ENCODE data around the gene GUCA1A.

DNA sequence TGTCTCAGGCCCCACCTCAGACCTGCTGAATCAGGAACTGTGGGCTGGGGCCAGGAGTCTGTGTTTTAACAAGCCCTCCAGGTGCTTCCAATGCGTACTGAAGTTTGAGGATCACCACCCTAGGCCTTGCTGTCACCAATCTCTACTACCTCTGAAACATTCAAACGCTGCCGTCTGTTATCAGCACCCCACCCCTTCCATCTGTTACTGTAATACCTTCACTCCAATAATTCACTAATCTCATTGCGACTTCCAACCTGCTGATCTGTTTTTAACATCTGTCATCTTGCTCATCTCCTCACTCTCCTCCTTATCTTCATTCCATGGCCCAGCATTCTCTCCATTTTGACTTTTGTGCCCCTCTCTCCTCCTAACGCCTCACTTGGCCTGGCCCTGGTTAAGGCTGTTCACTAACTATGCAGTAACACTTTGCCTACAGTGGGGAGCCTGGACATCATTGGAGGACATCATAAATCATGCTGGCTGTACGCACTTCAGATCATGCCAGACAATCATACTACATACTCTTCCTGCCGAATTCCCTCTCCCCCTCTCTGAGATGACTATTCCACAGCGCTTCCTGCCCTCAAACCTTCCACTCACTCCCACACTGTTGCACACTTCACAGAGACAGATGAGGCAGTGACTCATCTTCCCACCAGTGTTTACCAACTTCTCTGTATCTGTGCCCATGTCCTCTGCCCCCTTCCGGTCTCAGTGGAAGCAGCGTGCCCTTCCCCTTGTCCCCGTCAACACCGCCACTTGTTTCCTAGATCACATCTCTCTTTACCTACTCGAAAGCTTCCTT is 24.6 kb downstream of the GUCA1A start:
- TF ChIP-seq, protein P1, sequence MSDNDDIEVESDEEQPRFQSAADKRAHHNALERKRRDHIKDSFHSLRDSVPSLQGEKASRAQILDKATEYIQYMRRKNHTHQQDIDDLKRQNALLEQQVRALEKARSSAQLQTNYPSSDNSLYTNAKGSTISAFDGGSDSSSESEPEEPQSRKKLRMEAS (IDR thresholded peaks at IDR 0.05; ENCODE audit: low read depth, low read length): no peak
- TF ChIP-seq CTCF (IDR thresholded peaks at IDR 0.05; ENCODE audit: low read depth, low read length) (no peak), MYC (IDR thresholded peaks at IDR 0.05; ENCODE audit: low read depth, low read length) (no peak)
